GF-D8 (cell line): ENCODE measurements around the gene RGL4.
"Not testable (repeated sequence)": the region's sequence is repeated elsewhere in the genome, so short reads cannot be mapped to it uniquely, and the experiment has no call there.

Experiments
- DNase-seq: peaks from one replicate; lab custom pipeline; 2025; lab: John Stamatoyannopoulos, UW

The RGL4 gene

GRCh38 chr22:23690713-23691112 lies at the start of gene RGL4:
Gene RGL4 (plus strand): TSS chr22:23691013. CDS start chr22:23692031, 1,018 bp downstream.
- DNase-seq: no peak

GRCh38 chr22:23646526-23646925 lies 44.3 kb upstream of the RGL4 start:
- not testable (repeated sequence) for DNase-seq

GRCh38 chr22:23649071-23649501 lies 41.7 kb upstream of the RGL4 start:
- DNase-seq: no peak

DNA sequence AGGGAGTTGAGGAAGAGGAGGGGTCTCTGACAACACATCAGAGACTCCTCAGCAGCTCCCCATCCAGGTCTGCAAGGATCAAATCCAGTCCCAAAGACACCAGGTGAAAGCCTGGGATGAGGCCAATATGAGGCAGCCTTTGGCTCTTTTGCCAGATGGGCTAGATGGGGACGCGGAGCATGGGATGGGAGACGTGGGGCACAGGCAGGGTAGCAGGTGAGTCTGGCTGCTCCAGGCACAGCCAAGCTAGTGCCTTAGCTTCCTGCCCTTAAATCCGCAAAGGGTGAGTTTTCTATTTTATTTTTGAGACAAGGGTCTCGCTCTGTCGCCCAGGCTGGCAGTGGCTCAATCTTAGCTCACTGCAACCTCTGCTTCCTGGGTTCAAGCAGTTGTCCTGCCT lies 39.1 kb upstream of the RGL4 start:
- DNase-seq: no peak

- no peak for DNase-seq
These were observed 38.5 kb upstream of the RGL4 start for GRCh38 chr22:23652286-23652685.

DNA sequence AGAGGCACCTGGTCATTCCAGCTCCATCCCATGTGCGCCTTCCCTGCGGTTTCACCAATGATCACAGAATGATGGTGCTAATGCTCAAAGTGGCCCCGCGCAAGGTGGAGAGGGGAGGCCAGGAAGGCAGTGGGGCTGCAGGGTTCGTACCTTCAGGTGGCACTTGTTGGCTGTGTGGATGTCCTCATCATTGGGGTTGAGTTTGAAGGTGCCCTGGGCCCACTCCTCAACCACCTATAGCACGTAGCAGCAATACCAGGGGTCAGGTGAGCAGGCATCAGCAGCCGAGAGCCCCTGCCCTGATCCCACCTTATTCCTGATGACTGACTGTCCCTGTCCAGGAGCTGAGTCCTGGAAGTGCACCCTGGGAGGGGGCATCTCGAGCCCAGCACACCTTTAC lies 38.1 kb upstream of the RGL4 start:
- no peak for DNase-seq

- no peak for DNase-seq
These were observed 34.8 kb upstream of the RGL4 start for GRCh38 chr22:23655891-23656475.

- no peak for DNase-seq
These were observed 33.1 kb upstream of the RGL4 start for GRCh38 chr22:23657727-23658126.

DNA sequence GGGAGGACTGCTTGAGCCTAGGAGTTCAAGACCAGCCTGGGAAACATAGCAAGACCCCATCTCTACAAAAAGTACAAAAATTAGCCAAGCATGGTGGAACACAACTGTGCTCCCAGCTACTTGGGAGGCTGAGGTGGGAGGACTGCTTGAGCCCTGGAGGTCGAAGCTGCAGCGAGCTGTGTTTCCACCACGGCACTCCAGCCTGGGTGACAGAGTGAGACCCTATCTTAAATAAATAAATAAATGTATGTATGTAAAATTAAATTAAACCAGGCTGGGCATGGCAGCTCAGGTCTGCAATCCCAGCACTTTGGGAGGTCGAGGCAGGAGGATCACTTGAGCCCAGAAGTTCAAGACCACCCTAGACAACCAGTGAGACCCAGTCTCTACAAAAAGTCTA lies 30.4 kb upstream of the RGL4 start:
- not testable (repeated sequence) for DNase-seq

- DNase-seq: no peak
These were observed 20.2 kb upstream of the RGL4 start for GRCh38 chr22:23670378-23671295.

DNA sequence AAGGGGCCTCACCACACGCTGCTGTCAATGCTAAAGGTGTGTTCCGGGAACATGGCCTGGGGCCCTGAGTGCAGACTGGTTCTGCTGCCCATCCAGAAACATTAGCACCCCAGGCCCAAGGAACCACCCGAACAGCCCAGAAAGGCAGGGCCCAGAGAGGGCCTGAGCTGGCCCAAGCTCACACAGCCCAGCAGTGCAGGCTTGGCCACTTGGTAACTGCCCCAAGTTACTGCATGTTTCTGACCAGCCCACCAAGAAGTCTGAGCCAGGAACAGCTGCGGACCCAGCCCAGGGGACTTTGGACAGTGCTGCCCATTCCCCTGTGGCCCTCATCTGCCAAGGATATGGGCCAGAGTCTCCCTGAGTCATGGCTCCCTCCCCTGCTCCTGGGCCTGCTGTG lies 19.4 kb upstream of the RGL4 start:
- DNase-seq: not testable (repeated sequence)

DNA sequence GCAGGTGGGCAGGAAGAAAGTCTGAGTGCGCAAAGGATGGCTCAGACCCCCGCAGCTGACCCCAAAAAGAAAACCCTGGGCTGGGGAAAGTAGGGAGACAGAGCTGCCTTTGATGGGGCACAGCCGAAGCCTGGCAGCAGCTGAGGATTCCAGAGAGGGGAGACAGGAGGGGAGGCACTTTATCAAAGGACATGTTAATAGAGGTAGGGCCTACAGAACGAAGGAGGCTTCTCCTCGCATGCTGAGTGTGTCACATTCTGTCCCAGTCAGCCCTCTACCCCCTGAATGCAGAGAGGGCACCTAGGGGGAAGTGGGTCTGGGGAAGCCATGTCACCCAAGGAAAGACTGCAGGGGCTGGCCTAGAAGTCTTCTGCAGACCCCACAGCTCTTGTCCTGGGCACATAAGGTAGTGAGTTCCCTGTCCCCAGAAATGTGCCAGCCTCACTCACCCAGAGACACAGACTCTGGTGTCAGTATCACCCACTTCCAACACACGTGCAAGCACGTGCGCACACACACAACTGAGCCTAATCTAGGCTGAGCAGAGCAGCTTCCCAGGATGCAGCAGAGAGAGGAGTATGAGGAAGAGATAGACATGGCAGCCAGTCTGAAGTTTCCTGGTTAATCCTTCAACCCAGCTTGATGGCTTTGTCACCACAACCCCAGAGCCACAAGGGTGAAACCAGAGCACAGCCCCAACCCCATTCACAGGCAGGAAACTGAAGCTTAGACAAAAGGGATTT lies 18.3 kb upstream of the RGL4 start:
- DNase-seq: not testable (repeated sequence)

GRCh38 chr22:23673050-23673620 lies 17.7 kb upstream of the RGL4 start:
- DNase-seq: no peak

DNA sequence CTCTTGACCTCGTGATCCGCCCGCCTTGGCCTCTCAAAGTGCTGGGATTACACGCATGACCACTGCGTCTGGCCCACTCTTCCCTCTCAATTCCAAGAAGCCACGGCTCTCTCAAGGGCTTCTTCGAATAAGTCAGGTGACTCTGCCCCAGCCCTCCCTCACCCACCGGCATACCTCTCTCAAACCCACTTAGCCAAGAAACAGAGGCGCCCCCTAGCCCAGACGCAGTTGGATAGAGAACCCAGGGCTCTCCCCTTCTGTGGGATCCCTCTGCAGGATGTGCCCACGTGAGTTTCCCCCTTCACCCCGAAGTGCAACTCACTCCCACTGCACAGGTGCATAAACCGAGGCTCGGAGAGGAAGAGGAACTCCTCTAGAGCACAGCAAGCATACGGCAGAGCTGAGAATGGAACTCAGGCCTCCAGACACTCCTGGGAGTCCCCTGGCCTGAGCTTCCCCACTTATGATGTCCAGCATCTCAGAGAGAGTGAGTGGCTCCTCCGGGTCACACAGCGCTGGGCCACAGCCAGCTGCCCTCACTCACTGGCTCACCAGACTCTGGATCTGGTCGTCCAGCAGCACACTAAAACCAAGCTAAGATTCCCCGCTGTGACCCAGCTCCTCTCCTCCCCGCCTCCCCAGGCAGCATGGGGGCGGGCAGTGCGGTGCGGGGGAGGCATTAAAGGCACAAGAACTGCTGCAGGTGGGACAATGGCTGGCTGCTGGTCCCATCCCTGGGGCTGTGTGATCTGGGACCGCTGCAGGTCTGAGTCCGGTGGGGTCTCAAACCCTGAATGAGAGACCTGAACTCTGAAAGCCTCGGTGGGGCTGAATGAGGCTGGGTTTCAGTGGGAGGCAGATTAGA lies 16.8 kb upstream of the RGL4 start:
- no peak for DNase-seq

DNA sequence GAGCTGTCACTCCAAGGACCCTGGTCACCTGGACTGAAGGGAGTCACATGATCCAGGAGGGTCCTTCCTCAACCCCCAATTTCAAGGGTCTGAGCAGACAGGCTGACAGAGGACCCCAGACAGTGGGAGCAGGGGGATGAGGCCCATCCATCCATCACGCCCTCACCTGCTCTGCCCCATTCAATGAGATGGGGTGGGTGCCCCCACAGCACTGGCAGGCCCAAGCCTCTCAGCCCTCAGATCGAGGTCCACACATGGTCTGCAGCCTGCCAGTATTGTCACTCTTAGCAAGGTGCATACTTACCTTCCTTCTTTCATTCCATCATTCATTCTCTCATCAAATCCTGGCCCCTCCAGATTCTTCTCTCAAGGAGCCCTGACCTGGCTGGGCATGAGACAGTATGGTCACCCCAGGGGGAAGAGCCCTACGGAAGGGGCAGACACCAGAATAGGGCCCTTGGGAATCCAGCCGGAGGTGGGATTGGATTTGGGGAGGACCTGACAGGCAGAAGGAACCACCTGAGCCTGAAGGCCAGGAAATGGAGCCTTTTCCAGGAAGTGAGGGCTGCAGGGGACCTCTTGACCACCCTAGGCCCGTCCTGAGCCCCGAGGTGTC lies 15.8 kb upstream of the RGL4 start:
- not testable (repeated sequence) for DNase-seq

DNA sequence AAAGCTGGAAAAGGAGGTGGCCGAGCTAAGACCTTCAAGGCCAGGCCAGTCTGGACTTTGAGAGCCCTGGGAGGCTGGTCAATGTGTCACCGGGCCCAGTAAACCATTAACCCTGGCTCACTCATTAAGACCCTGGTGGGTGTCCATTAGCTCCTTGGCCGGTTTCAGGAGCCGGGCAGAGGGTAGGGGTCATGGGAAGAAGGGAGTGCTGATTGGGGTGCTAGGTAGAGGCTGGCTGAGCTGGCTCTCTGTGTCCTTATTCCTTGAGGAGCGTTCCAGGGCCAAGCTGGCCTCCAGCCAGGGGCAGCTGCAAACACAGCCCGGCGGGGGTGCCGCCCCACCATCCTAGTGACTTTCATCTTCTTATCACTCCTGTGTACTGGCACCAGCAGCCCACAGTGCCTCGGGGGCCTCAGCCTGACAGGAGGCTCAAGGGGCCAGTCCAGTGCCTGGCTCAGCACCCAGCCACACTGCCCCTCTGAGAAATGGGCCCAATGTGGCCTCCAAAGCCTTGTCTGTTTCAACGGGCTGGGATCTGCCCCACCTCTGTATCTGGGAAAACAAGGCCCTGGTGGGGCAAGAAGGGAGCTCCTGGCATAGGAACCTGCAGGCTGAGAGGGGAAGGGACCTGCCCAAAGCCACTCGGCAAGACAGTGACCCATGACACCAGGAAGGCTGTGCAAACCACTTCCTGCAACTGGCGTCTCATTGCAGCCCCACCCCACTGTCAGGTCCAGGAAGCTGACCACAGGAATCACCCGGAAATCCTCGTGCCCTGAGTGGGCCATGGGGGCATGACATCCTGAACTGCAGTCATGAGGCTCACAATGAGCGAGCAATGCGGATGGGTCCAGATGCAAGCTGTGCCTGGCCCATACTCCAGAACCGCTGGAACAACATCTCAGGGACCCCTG lies 15.1 kb upstream of the RGL4 start:
- no peak for DNase-seq

DNA sequence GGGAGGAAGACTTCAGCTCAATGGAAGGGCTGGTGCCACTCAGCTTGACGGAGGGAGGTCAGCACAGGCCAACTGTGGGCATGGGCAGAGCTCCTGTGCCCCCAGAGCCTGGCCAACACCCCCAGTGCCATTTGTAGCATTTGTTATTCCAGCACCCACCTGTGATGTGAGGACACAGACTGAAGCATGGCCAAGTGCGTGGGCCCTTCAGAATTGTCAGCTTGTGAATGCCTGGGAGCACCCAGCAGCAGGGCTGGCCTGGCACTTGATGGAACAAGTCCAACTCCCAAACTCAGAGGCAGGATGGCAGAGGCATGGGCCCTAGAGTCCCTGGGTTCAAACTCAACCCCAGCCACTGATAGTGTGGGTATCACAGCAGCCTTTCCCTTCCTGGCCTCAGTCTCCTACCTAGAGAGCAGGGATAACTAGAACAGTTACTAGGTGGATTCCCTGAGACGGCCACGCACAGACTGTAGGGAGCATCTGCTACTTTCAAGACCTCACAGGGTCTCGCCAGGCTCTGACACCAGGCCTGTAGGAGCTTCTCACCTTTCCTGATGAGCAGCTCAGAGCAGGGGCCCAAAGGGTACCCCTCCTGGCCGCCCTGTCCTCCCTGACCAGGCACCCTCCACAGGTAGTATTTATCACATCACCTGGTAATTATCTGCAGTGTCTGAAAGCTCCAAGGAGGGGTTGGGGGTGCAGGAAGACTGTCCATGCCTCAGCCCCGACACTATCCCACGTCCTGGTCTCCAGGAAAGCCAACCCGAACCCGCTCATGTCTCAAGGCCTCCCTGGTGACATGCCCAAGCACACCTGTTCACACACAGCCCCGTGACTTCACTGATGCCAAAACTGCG lies 13.7 kb upstream of the RGL4 start:
- DNase-seq: not testable (repeated sequence)

GRCh38 chr22:23677701-23677995 lies 13.2 kb upstream of the RGL4 start:
- DNase-seq: no peak

DNA sequence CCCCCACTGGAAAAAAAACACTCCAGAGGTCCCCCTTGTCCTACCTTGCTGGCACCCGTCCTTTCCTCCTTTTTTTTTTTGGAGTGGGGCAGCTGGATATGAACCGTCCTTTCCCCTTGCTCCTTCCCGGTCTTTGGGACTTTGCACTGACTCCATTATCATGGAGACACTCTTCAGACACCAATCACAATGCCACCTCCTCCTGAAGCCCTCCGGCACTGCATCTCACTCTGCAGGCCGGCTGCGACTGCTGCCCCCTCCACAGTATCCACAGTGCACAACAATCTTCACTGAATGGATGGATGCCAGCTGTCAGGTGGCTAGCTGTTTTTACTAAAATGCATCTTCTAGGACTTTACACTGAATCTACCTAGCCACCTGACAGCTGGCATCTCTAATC lies 12.7 kb upstream of the RGL4 start:
- DNase-seq: no peak
